Colonic mucosa (tissue), 4 donors: ENCODE results near the gene OR2V2. TPM values are rescaled to one million over a fixed set of nuclear protein-coding genes. Genes with fewer than 3 reads are reported as not detected.

ENCODE experiments used
- DNase-seq: peaks from one replicate; pipeline ENCODE4 v3.0.0-alpha.2; 2020
- H3K27ac ChIP-seq: fragments of 200-600 bp; one replicate; pipeline ENCODE4 v1.8.0; 2021
- H3K27me3 ChIP-seq: fragments of 200-600 bp; one replicate; pipeline ENCODE4 v1.8.0; 2021
- H3K36me3 ChIP-seq: fragments of 200-600 bp; one replicate; pipeline ENCODE4 v1.8.0; 2021
- H3K4me1 ChIP-seq: fragments of 200-600 bp; one replicate; pipeline ENCODE4 v1.8.0; 2021; ENCODE audit warnings: mild to moderate bottlenecking
- H3K4me3 ChIP-seq: fragments of 200-600 bp; one replicate; pipeline ENCODE4 v1.8.0; 2021
- H3K9ac ChIP-seq, 2 donors: one replicate each; pipeline ENCODE4 v1.7.0; 2013; ENCODE audit warnings: control low read depth in 2 of 2, low read depth in 2 of 2, low read length in 2 of 2
- H3K9me3 ChIP-seq: fragments of 200-600 bp; one replicate; pipeline ENCODE4 v1.8.0; 2021
- intact Hi-C: fragments of 100-400 bp; cut with DNase I; formaldehyde crosslinking; loops from one replicate; pipeline ENCODE4 v1.14.1; 2022
- total RNA-seq, 2 donors: library from RNA; stranded (reverse); fragmentation: NEBNext Ultra II Directional in 1 of 2; extraction: Animal tissue kit (Norgen Biotek cat#: 25700) in 1 of 2; gene quantifications; one replicate each; pipeline ENCODE4 v1.2.1, GENCODE V29; 2021
- TF ChIP-seq, protein P1 (sequence below): fragments of 200-600 bp; IDR thresholded peaks from one replicate; pipeline ENCODE4 v1.8.0; 2022; ENCODE audit warnings: antibody characterized with exemption, mild to moderate bottlenecking
- donor health status: healthy.
- donor health status: DM: no; HTN: no; CAD: no.
- donor health status: DM: no; HTN: no; CAD: no.

Gene OR2V2
- total RNA-seq, 2 donors from 2014 or later, result not detected

DNA sequence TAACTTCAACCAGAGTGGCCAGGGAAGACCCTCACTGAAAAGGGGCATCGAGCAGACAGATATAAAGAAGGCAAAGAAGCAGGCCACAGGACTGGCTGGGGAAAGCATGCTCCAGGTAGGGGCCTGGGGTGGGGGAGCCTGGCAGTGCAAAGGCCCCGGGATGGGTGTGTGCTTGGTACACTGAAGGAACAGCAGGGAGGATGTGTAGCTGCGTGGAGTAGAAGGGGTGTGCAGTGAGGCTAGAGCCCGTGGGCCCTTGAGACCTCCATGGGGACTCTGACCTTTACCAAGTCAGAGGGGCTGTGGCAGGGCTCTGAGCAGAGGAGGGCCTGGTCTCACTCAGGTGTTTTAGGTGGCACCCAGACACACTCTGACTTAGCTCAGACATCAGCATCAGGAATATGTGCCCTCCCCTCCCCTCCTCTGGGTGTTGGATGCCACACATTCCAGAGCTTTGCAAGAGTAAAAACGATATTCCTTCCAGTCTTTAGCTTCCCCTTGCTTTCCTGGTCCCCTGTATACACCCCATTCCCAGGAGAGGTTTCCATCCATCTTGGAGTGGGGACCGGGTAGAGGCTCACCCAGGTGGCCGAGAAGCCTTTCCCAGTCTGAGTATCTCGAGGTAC, 50.1 kb downstream of the OR2V2 start:
- H3K27ac ChIP-seq, result no peak overlapping the region
- no peak overlapping the region for H3K4me3 ChIP-seq
- no peak overlapping the region for H3K9ac ChIP-seq
- H3K36me3 ChIP-seq, result no peaks in the 10 kb centered on the region
- TF ChIP-seq, protein P1, sequence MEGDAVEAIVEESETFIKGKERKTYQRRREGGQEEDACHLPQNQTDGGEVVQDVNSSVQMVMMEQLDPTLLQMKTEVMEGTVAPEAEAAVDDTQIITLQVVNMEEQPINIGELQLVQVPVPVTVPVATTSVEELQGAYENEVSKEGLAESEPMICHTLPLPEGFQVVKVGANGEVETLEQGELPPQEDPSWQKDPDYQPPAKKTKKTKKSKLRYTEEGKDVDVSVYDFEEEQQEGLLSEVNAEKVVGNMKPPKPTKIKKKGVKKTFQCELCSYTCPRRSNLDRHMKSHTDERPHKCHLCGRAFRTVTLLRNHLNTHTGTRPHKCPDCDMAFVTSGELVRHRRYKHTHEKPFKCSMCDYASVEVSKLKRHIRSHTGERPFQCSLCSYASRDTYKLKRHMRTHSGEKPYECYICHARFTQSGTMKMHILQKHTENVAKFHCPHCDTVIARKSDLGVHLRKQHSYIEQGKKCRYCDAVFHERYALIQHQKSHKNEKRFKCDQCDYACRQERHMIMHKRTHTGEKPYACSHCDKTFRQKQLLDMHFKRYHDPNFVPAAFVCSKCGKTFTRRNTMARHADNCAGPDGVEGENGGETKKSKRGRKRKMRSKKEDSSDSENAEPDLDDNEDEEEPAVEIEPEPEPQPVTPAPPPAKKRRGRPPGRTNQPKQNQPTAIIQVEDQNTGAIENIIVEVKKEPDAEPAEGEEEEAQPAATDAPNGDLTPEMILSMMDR, result no peak
- intact Hi-C loops, result no loop called here
- H3K4me1 ChIP-seq, result no peaks in the 10 kb centered on the region
- no peak for DNase-seq
- no peaks in the 10 kb centered on the region for H3K9me3 ChIP-seq
- no peaks in the 10 kb centered on the region for H3K27me3 ChIP-seq

DNA sequence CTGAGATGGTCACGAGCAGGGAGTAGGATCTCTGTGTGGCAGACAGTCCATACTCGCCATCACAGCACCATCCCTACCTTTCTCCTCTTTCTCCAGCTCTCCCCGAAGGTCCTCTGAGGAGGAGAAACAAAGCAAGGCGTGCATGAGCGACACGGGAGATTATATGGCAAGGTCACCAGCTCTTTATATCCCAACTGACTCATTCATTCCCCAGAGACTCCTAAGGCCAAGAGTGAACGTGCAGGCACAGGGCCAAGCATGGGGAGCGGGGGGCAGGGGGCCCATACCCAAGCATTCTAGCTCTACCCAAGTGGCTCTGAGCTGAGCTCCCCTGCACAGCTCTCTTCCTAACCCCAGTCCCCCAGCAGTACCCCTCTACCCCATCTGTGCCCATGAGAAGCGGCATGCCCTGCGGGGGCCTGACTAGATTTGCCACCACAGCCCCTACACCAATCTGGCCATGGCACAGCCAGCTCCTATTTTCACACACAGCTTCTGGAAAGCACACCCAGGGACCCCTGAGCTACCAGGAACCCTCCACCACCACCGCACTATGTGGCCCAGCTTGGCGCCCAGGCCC, 50.8 kb downstream of the OR2V2 start:
- Histone ChIP-seq H3K9me3 (no peaks in the 10 kb centered on the region), H3K27ac (no peak overlapping the region), H3K4me1 (no peaks in the 10 kb centered on the region), H3K9ac (no peak overlapping the region), H3K4me3 (no peak overlapping the region), H3K36me3 (no peaks in the 10 kb centered on the region), H3K27me3 (no peaks in the 10 kb centered on the region)
- no peak for DNase-seq
- intact Hi-C loops, result no loop called here
- TF ChIP-seq, protein P1, result no peak

DNA sequence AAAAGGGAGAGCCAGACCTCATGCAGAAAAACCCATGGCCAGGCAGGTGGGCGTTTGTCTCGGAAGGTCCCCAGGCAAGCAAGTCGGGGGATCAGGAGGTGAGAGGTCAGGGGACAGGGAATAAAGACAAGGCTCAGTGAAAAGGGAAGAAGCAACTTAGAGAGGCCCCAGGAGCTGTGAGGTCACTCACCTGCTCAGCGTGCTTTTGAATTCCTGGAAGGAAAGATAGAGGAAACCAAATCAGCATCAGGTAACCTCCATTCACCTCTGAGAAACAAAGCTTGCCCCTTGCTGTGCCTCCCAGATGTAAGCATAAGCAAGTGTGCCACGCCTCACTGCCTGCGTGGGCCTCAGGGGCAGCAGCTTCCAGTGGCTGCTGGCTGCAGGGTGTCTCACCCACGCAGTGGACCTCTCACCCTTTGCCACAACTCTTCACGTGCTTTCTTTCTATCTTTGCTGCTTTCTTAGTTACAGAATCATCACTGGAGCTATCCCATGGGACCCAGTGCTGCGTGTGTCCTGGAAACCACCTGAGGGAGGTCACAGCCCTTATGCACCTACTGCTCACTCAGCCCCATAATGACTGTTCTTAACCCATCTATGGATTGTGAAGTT, 51.6 kb downstream of the OR2V2 start:
- Histone ChIP-seq H3K9ac (no peak overlapping the region), H3K9me3 (no peaks in the 10 kb centered on the region)
- no peak for DNase-seq

DNA sequence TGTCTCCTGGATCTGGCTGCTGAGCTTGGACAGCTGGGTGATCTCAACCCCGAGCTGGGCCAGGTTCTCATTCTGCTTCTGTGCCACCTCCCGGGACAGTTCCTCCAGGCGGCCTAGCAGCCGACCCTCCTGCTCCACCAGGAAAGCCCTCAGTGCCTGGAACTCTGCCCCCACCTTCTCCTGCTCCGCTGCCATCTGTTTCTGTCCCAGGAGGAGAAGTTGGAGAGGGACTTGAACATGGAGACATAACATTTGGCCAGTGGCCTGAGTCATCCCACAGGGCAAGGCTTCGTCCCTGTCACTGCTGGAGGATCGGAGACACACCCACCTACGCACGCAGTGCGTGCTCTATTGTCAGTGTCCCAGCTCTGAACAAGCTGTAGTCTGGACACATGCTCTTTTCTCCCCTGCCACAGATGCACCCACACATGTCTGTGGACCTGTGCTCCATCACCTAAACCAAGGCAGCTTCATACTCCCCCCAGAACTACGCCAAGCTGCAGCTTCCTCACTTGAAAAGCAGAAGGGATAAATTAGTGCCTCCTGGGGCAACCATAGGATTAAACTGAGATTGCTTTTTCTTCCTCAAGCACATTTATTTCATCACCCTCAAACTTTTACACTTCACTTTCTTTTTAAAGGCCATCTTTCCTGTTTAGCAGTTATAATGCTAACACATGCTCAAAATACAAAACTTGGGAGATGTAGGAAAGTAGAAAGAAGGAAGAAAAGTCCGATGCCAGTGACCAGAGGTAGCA, 52.7 kb downstream of the OR2V2 start:
- TF ChIP-seq, protein P1, result no peak
- Histone ChIP-seq H3K4me3 (no peak overlapping the region), H3K36me3 (no peaks in the 10 kb centered on the region), H3K27ac (no peak overlapping the region), H3K9ac (no peak overlapping the region), H3K27me3 (no peaks in the 10 kb centered on the region), H3K9me3 (no peaks in the 10 kb centered on the region), H3K4me1 (peaks cover 5% of the 10 kb centered on the region)
- intact Hi-C loops, result no loop called here
- DNase-seq, result no peak

More for the DNA sequence above, 51.6 kb downstream of the OR2V2 start:
- H3K4me3 ChIP-seq, result no peak overlapping the region
- TF ChIP-seq, protein P1, result no peak
- intact Hi-C loops, result no loop called here
- H3K36me3 ChIP-seq, result no peaks in the 10 kb centered on the region
- peaks cover 5% of the 10 kb centered on the region for H3K4me1 ChIP-seq
- no peaks in the 10 kb centered on the region for H3K27me3 ChIP-seq
- H3K27ac ChIP-seq, result no peak overlapping the region

DNA sequence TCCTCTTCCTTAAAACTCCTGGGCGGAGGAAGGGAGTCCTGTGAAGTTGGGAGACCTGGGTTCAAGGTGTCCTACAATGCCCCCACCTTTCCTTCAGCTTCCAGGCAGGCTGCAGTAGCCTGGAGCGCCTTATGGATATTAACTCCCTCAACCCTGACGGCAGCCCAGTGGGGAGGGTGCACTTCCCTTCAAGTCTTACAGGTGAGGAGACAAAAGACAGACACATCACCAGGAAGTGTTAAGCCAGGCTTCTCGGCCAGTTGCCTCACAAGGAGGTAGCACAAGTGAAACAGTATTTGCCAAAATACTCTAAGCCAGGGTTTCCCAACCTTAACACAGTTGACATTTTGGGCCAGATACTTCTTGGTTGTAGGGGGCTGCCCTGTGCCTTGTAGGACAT, 53.4 kb downstream of the OR2V2 start:
- intact Hi-C loops, result no loop called here
- H3K4me1 ChIP-seq, result peaks cover 5% of the 10 kb centered on the region
- no peaks in the 10 kb centered on the region for H3K9me3 ChIP-seq
- no peak overlapping the region for H3K9ac ChIP-seq
- H3K4me3 ChIP-seq, result no peak overlapping the region
- H3K36me3 ChIP-seq, result no peaks in the 10 kb centered on the region
- H3K27ac ChIP-seq, result no peak overlapping the region
- no peaks in the 10 kb centered on the region for H3K27me3 ChIP-seq
- DNase-seq, result no peak
- TF ChIP-seq, protein P1, result no peak
